Testis (tissue), 2 donors: ENCODE measurements around the gene GP1BB.

ENCODE experiments used
- POLR2A ChIP-seq: fragments of 450-650 bp; IDR thresholded peaks from one replicate; pipeline ENCODE4 v1.6.1; 2017; ENCODE audit warnings: antibody characterized with exemption, mild to moderate bottlenecking, moderate library complexity
- TF ChIP-seq, protein P1 (sequence below), 3 experiments: fragments of 450-650 bp in 2 of 3; fragments of 200-600 bp in 1 of 3; sonication (generic) in 1 of 3; IDR thresholded peaks; one replicate each; pipeline ENCODE4 v1.5.1; 2016 to 2019; ENCODE audit warnings: antibody characterized with exemption in 3 of 3, mild to moderate bottlenecking in 2 of 3, moderate library complexity in 1 of 3

DNA sequence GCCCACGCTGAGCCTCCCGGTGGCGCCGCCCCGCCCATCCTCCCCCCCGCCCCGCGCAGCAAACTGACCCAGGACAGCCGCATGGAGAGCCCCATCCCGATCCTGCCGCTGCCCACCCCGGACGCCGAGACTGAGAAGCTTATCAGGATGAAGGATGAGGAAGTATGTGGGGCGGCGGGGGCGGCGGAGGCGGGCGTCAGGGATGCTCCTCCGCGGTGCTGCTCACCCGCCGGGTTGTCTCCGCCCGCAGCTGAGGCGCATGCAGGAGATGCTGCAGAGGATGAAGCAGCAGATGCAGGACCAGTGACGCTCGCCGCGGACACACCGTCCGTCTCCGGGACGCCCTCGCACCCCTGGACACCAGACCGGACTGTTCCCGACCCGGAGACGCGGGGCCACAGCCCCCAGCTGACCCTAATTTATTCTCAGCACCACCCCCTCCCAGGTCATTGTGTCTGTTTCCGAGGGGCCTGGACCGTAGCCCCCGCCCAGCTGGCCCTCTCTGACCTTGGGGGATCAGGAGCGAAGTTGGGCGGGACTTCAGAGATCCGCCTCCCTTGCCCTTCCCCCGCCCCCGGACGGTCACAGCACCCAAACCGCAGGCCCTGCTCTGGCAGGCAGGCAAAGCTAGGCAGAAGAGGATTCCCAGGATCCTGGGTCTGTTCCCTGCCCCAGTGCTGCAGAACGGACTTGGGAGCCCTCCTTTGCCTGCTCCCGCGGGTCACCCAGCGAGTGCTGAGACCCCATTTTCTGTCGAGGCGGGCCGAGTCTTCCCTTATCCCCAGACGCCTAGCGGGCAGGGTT is 959 bp upstream of the GP1BB start:
- TF ChIP-seq, protein P1, sequence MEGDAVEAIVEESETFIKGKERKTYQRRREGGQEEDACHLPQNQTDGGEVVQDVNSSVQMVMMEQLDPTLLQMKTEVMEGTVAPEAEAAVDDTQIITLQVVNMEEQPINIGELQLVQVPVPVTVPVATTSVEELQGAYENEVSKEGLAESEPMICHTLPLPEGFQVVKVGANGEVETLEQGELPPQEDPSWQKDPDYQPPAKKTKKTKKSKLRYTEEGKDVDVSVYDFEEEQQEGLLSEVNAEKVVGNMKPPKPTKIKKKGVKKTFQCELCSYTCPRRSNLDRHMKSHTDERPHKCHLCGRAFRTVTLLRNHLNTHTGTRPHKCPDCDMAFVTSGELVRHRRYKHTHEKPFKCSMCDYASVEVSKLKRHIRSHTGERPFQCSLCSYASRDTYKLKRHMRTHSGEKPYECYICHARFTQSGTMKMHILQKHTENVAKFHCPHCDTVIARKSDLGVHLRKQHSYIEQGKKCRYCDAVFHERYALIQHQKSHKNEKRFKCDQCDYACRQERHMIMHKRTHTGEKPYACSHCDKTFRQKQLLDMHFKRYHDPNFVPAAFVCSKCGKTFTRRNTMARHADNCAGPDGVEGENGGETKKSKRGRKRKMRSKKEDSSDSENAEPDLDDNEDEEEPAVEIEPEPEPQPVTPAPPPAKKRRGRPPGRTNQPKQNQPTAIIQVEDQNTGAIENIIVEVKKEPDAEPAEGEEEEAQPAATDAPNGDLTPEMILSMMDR (IDR thresholded peaks at IDR 0.05): no peak
- no peak for TF ChIP-seq POLR2A
